Caco-2 (cell line): ENCODE measurements around the gene CASQ2. TPM values are rescaled to one million over a fixed set of nuclear protein-coding genes. Genes with fewer than 3 reads are reported as not detected.

ENCODE experiments used
- BruUV-seq: library from RNA; stranded (reverse); fragments of 400-500 nt; replicated peaks from 2 replicates; lab custom pipeline; 2021; lab: Mats Ljungman, UMichigan
- CTCF ChIA-PET: fragments of 300-600 bp; sonication (Branson Sonifier 250); formaldehyde crosslinking; loops from one replicate; lab custom pipeline; 2022; ENCODE audit warnings: antibody characterized with exemption; lab: Charles Lee
- POLR2A ChIA-PET: fragments of 300-600 bp; sonication (Branson Sonifier 250); formaldehyde crosslinking; loops from one replicate; lab custom pipeline; 2022; ENCODE audit warnings: antibody characterized with exemption; lab: Charles Lee
- DNase-seq, 2 experiments: peaks; one replicate each; pipeline versions ENCODE4 v3.0.0 to v3.0.0-alpha.2; 2020 to 2022
- H3K27me3 ChIP-seq: replicated peaks from 2 replicates; pipeline ENCODE4 v1.6.0; 2011; ENCODE audit warnings: low read length; ENCODE audit not compliant: control insufficient read depth, insufficient read depth
- H3K36me3 ChIP-seq: 2 replicates; pipeline ENCODE4 v1.5.1; 2011; ENCODE audit warnings: low read length; ENCODE audit not compliant: control insufficient read depth, insufficient read depth
- H3K4me1 ChIP-seq: fragments of 250-450 bp; sonication (Bioruptor Pico); 2 replicates; pipeline ENCODE4 v1.5.1; 2020; ENCODE audit warnings: mild to moderate bottlenecking
- H3K4me3 ChIP-seq: 2 replicates; pipeline ENCODE4 v1.5.1; 2011; ENCODE audit warnings: low read depth, mild to moderate bottlenecking, control low read depth, low read length
- H3K9me3 ChIP-seq: fragments of 250-450 bp; sonication (Bioruptor Pico); 2 replicates; pipeline ENCODE4 v1.5.1; 2020; ENCODE audit warnings: mild to moderate bottlenecking, moderate library complexity
- H3K27ac Mint-ChIP-seq: one replicate; pipeline ENCODE4 v1.8.0; 2022; ENCODE audit warnings: mixed read lengths; ENCODE audit not compliant: unreplicated experiment
- H3K27me3 Mint-ChIP-seq: one replicate; pipeline ENCODE4 v1.8.0; 2022; ENCODE audit warnings: mixed read lengths; ENCODE audit not compliant: insufficient read depth, unreplicated experiment
- H3K36me3 Mint-ChIP-seq: one replicate; pipeline ENCODE4 v1.8.0; 2022; ENCODE audit warnings: mild to moderate bottlenecking, mixed read lengths; ENCODE audit not compliant: insufficient read depth, unreplicated experiment
- H3K4me1 Mint-ChIP-seq: one replicate; pipeline ENCODE4 v1.8.0; 2022; ENCODE audit warnings: low read depth, mixed read lengths; ENCODE audit not compliant: unreplicated experiment
- H3K4me3 Mint-ChIP-seq: one replicate; pipeline ENCODE4 v1.8.0; 2022; ENCODE audit warnings: mild to moderate bottlenecking, moderate library complexity, mixed read lengths; ENCODE audit not compliant: unreplicated experiment
- H3K9me3 Mint-ChIP-seq: one replicate; pipeline ENCODE4 v1.8.0; 2022; ENCODE audit warnings: mixed read lengths; ENCODE audit not compliant: unreplicated experiment
- CTCF ChIP-seq, 2 experiments: fragments of 200-600 bp in 1 of 2; IDR thresholded peaks; 1 replicate in 1 of 2; 2 replicates in 1 of 2; pipeline versions ENCODE4 v1.5.1 to v1.8.0; 2011 to 2022; ENCODE audit warnings: antibody characterized with exemption in 1 of 2, control low read depth in 1 of 2, inconsistent platforms in 1 of 2, low read depth in 1 of 2, low read length in 1 of 2, mild to moderate bottlenecking in 1 of 2, moderate library complexity in 1 of 2; ENCODE audit not compliant: insufficient read depth in 1 of 2, severe bottlenecking in 1 of 2, unreplicated experiment in 1 of 2
- intact Hi-C: fragments of 100-400 bp; cut with micrococcal nuclease; formaldehyde crosslinking; loops from one replicate; pipeline ENCODE4 v1.10.0; 2022; ENCODE audit not compliant: unreplicated experiment
- total RNA-seq: library from RNA; stranded (reverse); gene quantifications from 2 replicates; pipeline ENCODE4 v1.2.3, GENCODE V29; 2022

CASQ2 gene
- total RNA-seq, 1 experiment from 2014 or later = 0.18 TPM

GRCh38 chr1:115655306-115655663, 113.2 kb downstream of the CASQ2 start:
- intact Hi-C loops = no loop called here
- Mint-ChIP-seq H3K4me3 (no peak overlapping the region), H3K36me3 (peaks cover 18% of the 10 kb centered on the region), H3K27ac (no peak overlapping the region), H3K27me3 (no peaks in the 10 kb centered on the region), H3K9me3 (no peaks in the 10 kb centered on the region), H3K4me1 (no peaks in the 10 kb centered on the region)
- ChIA-PET CTCF (no interaction called here), POLR2A (no interaction called here)
- peaks cover 9% of the 10 kb centered on the region for H3K4me1 ChIP-seq
- no peak for TF ChIP-seq CTCF (IDR thresholded peaks at IDR 0.05; ENCODE audit: insufficient read depth in 1 of 2, low read depth in 1 of 2, low read length in 1 of 2, severe bottlenecking in 1 of 2, unreplicated experiment in 1 of 2)
- no peaks in the 10 kb centered on the region for H3K27me3 ChIP-seq
- DNase-seq = no peak
- H3K9me3 ChIP-seq = no peaks in the 10 kb centered on the region
- H3K36me3 ChIP-seq = 0 out of 2 replicates have a peak, but pooled peaks cover 1% of the 10 kb centered on the region
- no TSS peak for BruUV-seq
- H3K4me3 ChIP-seq = no peak overlapping the region

- no peaks in the 10 kb centered on the region for H3K9me3 ChIP-seq
- H3K4me1 ChIP-seq = peaks cover 14% of the 10 kb centered on the region
- Mint-ChIP-seq H3K36me3 (peaks cover 15% of the 10 kb centered on the region), H3K27ac (no peak overlapping the region), H3K4me3 (no peak overlapping the region), H3K4me1 (no peaks in the 10 kb centered on the region), H3K27me3 (no peaks in the 10 kb centered on the region), H3K9me3 (no peaks in the 10 kb centered on the region)
- H3K27me3 ChIP-seq = no peaks in the 10 kb centered on the region
- DNase-seq = no peak
- no peak overlapping the region for H3K4me3 ChIP-seq
- 0 out of 2 replicates have a peak, but pooled peaks cover 1% of the 10 kb centered on the region for H3K36me3 ChIP-seq
- POLR2A ChIA-PET = no interaction called here
- TF ChIP-seq CTCF (IDR thresholded peaks at IDR 0.05; ENCODE audit: insufficient read depth in 1 of 2, low read depth in 1 of 2, low read length in 1 of 2, severe bottlenecking in 1 of 2, unreplicated experiment in 1 of 2) = no peak
- CTCF ChIA-PET = no interaction called here
- intact Hi-C loops = no loop called here
- no TSS peak for BruUV-seq
Measured at GRCh38 chr1:115654663-115655305, 113.7 kb downstream of the CASQ2 start.

GRCh38 chr1:115654125-115654524, 114.4 kb downstream of the CASQ2 start:
- H3K36me3 Mint-ChIP-seq = peaks cover 10% of the 10 kb centered on the region
- H3K4me1 Mint-ChIP-seq = no peaks in the 10 kb centered on the region
- H3K4me1 ChIP-seq = peaks cover 20% of the 10 kb centered on the region
- no peaks in the 10 kb centered on the region for H3K27me3 ChIP-seq
- H3K27ac Mint-ChIP-seq = no peak overlapping the region
- intact Hi-C loops = no loop called here
- H3K4me3 Mint-ChIP-seq = no peak overlapping the region
- no peak for TF ChIP-seq CTCF (IDR thresholded peaks at IDR 0.05; ENCODE audit: insufficient read depth in 1 of 2, low read depth in 1 of 2, low read length in 1 of 2, severe bottlenecking in 1 of 2, unreplicated experiment in 1 of 2)
- DNase-seq = no peak
- ChIA-PET CTCF (no interaction called here), POLR2A (no interaction called here)
- no peaks in the 10 kb centered on the region for H3K27me3 Mint-ChIP-seq
- 0 out of 2 replicates have a peak, but pooled peaks cover 1% of the 10 kb centered on the region for H3K36me3 ChIP-seq
- no TSS peak for BruUV-seq
- no peak overlapping the region for H3K4me3 ChIP-seq
- H3K9me3 Mint-ChIP-seq = no peaks in the 10 kb centered on the region
- no peaks in the 10 kb centered on the region for H3K9me3 ChIP-seq
